ENCODE data around the gene ZSWIM3.

DNA sequence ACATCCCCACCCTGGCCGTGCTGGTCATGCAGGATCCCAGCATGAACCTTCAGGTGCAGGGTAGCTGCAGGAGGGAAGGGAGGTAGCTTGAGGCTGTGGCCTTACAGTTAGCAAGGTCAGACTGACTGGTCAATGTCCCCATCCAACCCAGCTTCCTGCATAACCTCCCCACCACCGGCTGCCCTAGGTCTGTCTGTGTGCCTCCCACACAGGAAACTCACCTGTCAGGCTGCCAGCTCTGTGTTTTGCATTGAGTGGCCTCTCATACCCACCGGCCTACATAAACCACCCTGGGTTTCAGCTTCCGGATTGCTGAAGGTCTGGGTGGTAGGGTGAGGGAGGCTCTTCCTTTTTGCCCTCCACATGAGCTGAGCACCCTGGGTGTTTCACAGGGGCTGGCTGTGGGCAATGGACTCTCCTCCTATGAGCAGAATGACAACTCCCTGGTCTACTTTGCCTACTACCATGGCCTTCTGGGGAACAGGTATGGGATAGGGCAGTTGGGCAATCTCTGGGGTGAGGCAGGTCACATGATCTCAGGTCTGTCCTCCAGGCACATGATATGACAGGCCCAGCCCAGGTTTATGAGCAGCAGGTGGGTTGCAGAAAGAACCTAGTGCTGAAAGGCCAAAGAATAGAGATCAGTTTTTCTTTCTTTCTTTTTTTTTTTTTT lies 35.5 kb downstream of the ZSWIM3 start:
- TF ChIP-seq CTCF (IDR thresholded peaks at IDR 0.05; ENCODE audit: low read length) (no peak), EZH2 (optimal IDR thresholded peaks at IDR 0.05; ENCODE audit: low read depth, low read length) (no peak)
